Gastrocnemius medialis (tissue), 4 donors: ENCODE results near the gene OR10H1.

Experiments used
- CTCF ChIP-seq, 5 experiments: fragments of 450-650 bp in 3 of 5; fragments of 200-600 bp in 2 of 5; sonication (generic) in 2 of 5; IDR thresholded peaks in 4 of 5; conservative IDR thresholded peaks in 1 of 5; 1 replicate in 4 of 5; 2 replicates in 1 of 5; pipeline ENCODE4 v1.5.1; 2016 to 2019; ENCODE audit warnings: antibody characterized with exemption in 5 of 5, mild to moderate bottlenecking in 3 of 5, moderate library complexity in 3 of 5
- POLR2A ChIP-seq, 2 donors: fragments of 450-650 bp; IDR thresholded peaks; one replicate each; pipeline ENCODE4 v1.6.1; 2017; ENCODE audit warnings: antibody characterized with exemption in 2 of 2, mild to moderate bottlenecking in 2 of 2, moderate library complexity in 2 of 2

- no peak for TF ChIP-seq CTCF (IDR thresholded peaks at IDR 0.05 in 4 of 5, conservative IDR thresholded peaks at IDR 0.05 in 1 of 5)
- TF ChIP-seq POLR2A (IDR thresholded peaks at IDR 0.05): no peak
Observed at GRCh38 chr19:15776264-15776663, 39.2 kb downstream of the OR10H1 start.
